H9 (cell line): ENCODE results near the gene APBA2. TPM values are rescaled to one million over a fixed set of nuclear protein-coding genes. Genes with fewer than 3 reads are reported as not detected.
A peak's percentile ranks its signal among the peaks of the same experiment; 100 is the strongest.

Experiments used
- DNase-seq: peaks from one replicate; pipeline ENCODE4 v3.0.0-alpha.2; 2017
- H2AFZ ChIP-seq: one replicate; pipeline ENCODE4 v1.6.1; 2013; ENCODE audit warnings: mild to moderate bottlenecking, low read length, control low read depth, moderate library complexity
- H2AK5ac ChIP-seq: 2 replicates; pipeline ENCODE4 v1.6.1; 2013; ENCODE audit warnings: low read length, control low read depth, mixed read lengths; ENCODE audit not compliant: insufficient read length
- H2BK120ac ChIP-seq: one replicate; pipeline ENCODE4 v1.6.1; 2013; ENCODE audit warnings: low read depth, mild to moderate bottlenecking, low read length, control low read depth, inconsistent platforms; ENCODE audit not compliant: poor library complexity, severe bottlenecking
- H2BK12ac ChIP-seq: 2 replicates; pipeline ENCODE4 v1.6.1; 2013; ENCODE audit warnings: low read length, control low read depth, mixed read lengths, low read depth; ENCODE audit not compliant: insufficient read length
- H2BK15ac ChIP-seq: 2 replicates; pipeline ENCODE4 v1.6.1; 2013; ENCODE audit warnings: low read depth, low read length, control low read depth
- H2BK20ac ChIP-seq: one replicate; pipeline ENCODE4 v1.6.1; 2013; ENCODE audit warnings: low read depth, mild to moderate bottlenecking, low read length, control low read depth, inconsistent platforms; ENCODE audit not compliant: poor library complexity, severe bottlenecking
- H2BK5ac ChIP-seq: 2 replicates; pipeline ENCODE4 v1.6.1; 2013; ENCODE audit warnings: low read length, control low read depth, mixed read lengths; ENCODE audit not compliant: insufficient read length
- H3K14ac ChIP-seq: 2 replicates; pipeline ENCODE4 v1.6.1; 2013; ENCODE audit warnings: low read length, control low read depth; ENCODE audit not compliant: insufficient read depth
- H3K18ac ChIP-seq: 2 replicates; pipeline ENCODE4 v1.6.1; 2013; ENCODE audit warnings: low read depth, mild to moderate bottlenecking, mixed read lengths, low read length, control low read depth; ENCODE audit not compliant: insufficient read length
- H3K23ac ChIP-seq: 2 replicates; pipeline ENCODE4 v1.6.1; 2013; ENCODE audit warnings: low read length, control low read depth, mixed read lengths, low read depth; ENCODE audit not compliant: insufficient read length
- H3K23me2 ChIP-seq: 2 replicates; pipeline ENCODE4 v1.6.1; 2013; ENCODE audit warnings: low read depth, mild to moderate bottlenecking, mixed read lengths, low read length, control low read depth; ENCODE audit not compliant: insufficient read length, poor library complexity, severe bottlenecking
- H3K27ac ChIP-seq: 2 replicates; pipeline ENCODE4 v1.5.1; 2013; ENCODE audit warnings: low read length, control low read depth, mixed read lengths, low read depth; ENCODE audit not compliant: insufficient read length
- H3K27me3 ChIP-seq: 2 replicates; pipeline ENCODE4 v1.6.1; 2013; ENCODE audit warnings: low read length, control low read depth, inconsistent platforms; ENCODE audit not compliant: insufficient read depth
- H3K4ac ChIP-seq: 2 replicates; pipeline ENCODE4 v1.6.1; 2013; ENCODE audit warnings: low read depth, mild to moderate bottlenecking, control low read depth, inconsistent platforms, low read length, moderate library complexity
- H3K4me1 ChIP-seq: 2 replicates; pipeline ENCODE4 v1.6.1; 2013; ENCODE audit warnings: low read length, control low read depth, inconsistent platforms; ENCODE audit not compliant: insufficient read depth
- H3K4me2 ChIP-seq: 2 replicates; pipeline ENCODE4 v1.6.1; 2013; ENCODE audit warnings: low read length, control low read depth, mixed read lengths; ENCODE audit not compliant: insufficient read length, insufficient read depth
- H3K56ac ChIP-seq: 2 replicates; pipeline ENCODE4 v1.6.1; 2013; ENCODE audit warnings: low read depth, mild to moderate bottlenecking, mixed read lengths, low read length, control low read depth; ENCODE audit not compliant: insufficient read length
- H3K79me1 ChIP-seq: 2 replicates; pipeline ENCODE4 v1.6.1; 2013; ENCODE audit warnings: low read depth, mild to moderate bottlenecking, moderate library complexity, low read length, control low read depth, inconsistent platforms; ENCODE audit not compliant: insufficient read depth, poor library complexity, severe bottlenecking
- H3K79me2 ChIP-seq: 2 replicates; pipeline ENCODE4 v1.6.1; 2013; ENCODE audit warnings: low read length, control low read depth, inconsistent platforms; ENCODE audit not compliant: insufficient read depth
- H3K9ac ChIP-seq: 2 replicates; pipeline ENCODE4 v1.6.1; 2013; ENCODE audit warnings: low read length, control low read depth, mixed read lengths; ENCODE audit not compliant: insufficient read length; ENCODE audit errors: extremely low read depth
- H3K9me3 ChIP-seq: one replicate; pipeline ENCODE4 v1.6.1; 2013; ENCODE audit warnings: low read depth, low read length, inconsistent platforms; ENCODE audit not compliant: control insufficient read depth
- H3T11ph ChIP-seq: one replicate; pipeline ENCODE4 v1.6.1; 2013; ENCODE audit warnings: mild to moderate bottlenecking, low read length, control low read depth, inconsistent platforms
- H4K20me1 ChIP-seq: one replicate; pipeline ENCODE4 v1.6.1; 2013; ENCODE audit not compliant: control insufficient read depth, insufficient read length, insufficient read depth
- H4K5ac ChIP-seq: 2 replicates; pipeline ENCODE4 v1.6.1; 2013; ENCODE audit warnings: low read depth, mild to moderate bottlenecking, mixed read lengths, low read length, control low read depth; ENCODE audit not compliant: insufficient read length
- H4K8ac ChIP-seq: replicated peaks from 2 replicates; pipeline ENCODE4 v1.6.1; 2013; ENCODE audit warnings: low read length, control low read depth, mixed read lengths, low read depth; ENCODE audit not compliant: insufficient read length
- H4K91ac ChIP-seq: 2 replicates; pipeline ENCODE4 v1.6.1; 2013; ENCODE audit warnings: low read depth, mild to moderate bottlenecking, moderate library complexity, mixed read lengths, low read length, control low read depth; ENCODE audit not compliant: insufficient read length
- H3K27ac Mint-ChIP-seq, 3 experiments: 2 replicates in 2 of 3; 3 replicates in 1 of 3; pipeline ENCODE4 v1.8.0; 2020 to 2021; ENCODE audit warnings: mixed read lengths in 3 of 3, mild to moderate bottlenecking in 1 of 3, moderate library complexity in 1 of 3
- H3K27me3 Mint-ChIP-seq: 2 replicates; pipeline ENCODE4 v1.8.0; 2021; ENCODE audit warnings: low read depth, mild to moderate bottlenecking, moderate library complexity, mixed read lengths
- H3K36me3 Mint-ChIP-seq, 3 experiments: 2 replicates in 2 of 3; 3 replicates in 1 of 3; pipeline ENCODE4 v1.8.0; 2020 to 2021; ENCODE audit warnings: low read depth in 3 of 3, mixed read lengths in 3 of 3; ENCODE audit not compliant: insufficient read depth in 1 of 3
- H3K4me1 Mint-ChIP-seq, 2 experiments: 2 replicates each; pipeline ENCODE4 v1.8.0; 2020; ENCODE audit warnings: mixed read lengths in 2 of 2
- H3K4me3 Mint-ChIP-seq, 2 experiments: 2 replicates in 1 of 2; 3 replicates in 1 of 2; pipeline ENCODE4 v1.8.0; 2020 to 2021; ENCODE audit warnings: mild to moderate bottlenecking in 2 of 2, mixed read lengths in 2 of 2, moderate library complexity in 1 of 2
- H3K9me3 Mint-ChIP-seq, 2 experiments: 2 replicates in 1 of 2; 3 replicates in 1 of 2; pipeline ENCODE4 v1.8.0; 2020; ENCODE audit warnings: mild to moderate bottlenecking in 2 of 2, mixed read lengths in 2 of 2, moderate library complexity in 1 of 2
- WGBS: extraction: QIAGEN DNeasy Blood & Tissue Kit; methylation state at CpG from one replicate; pipeline ENCODE4 v1.1.7; 2013; ENCODE audit warnings: missing lambda C conversion rate, low lambda C conversion rate, mixed read lengths; ENCODE audit not compliant: insufficient read length; ENCODE audit errors: extremely low coverage; 5-methylcytosine and 5-hydroxymethylcytosine counted together
- total RNA-seq: library from RNA; stranded (reverse); gene quantifications from 2 replicates; pipeline ENCODE4 v1.2.1, GENCODE V29; 2021
- TF ChIP-seq, protein P1 (sequence below): fragments of 200-600 bp; sonication (generic); conservative IDR thresholded peaks from 3 replicates; pipeline ENCODE4 v1.8.0; 2021; ENCODE audit warnings: antibody characterized with exemption, mild to moderate bottlenecking

The APBA2 gene
- total RNA-seq, 1 experiment from 2014 or later = 14.3 TPM

GRCh38 chr15:29078541-29078940 lies 192.8 kb downstream of the APBA2 start:
- H2AFZ ChIP-seq = no peak overlapping the region
- Mint-ChIP-seq H3K4me1 (peaks cover 12 to 15% of the 10 kb centered on the region in 2 experiments), H3K27me3 (no peaks in the 10 kb centered on the region; the same call in 1 of the 2 replicates), H3K36me3 (no peaks in the 10 kb centered on the region), H3K9me3 (no peaks in the 10 kb centered on the region), H3K4me3 (no peak overlapping the region), H3K27ac (peak overlapping the region in 1 of 3 experiments; percentile 40; a peak in 2 of 7 replicates)
- H3K27me3 ChIP-seq = no peaks in the 10 kb centered on the region
- H3K23ac ChIP-seq = no peak overlapping the region
- H3K9ac ChIP-seq = no peak overlapping the region
- H3K4ac ChIP-seq = no peak overlapping the region
- H3T11ph ChIP-seq = no peak overlapping the region
- no peak overlapping the region for H3K14ac ChIP-seq
- no peaks in the 10 kb centered on the region for H3K79me2 ChIP-seq
- H2BK12ac ChIP-seq = no peak overlapping the region
- no peak overlapping the region for H2BK5ac ChIP-seq
- no CpG with 5 or more reads among the region's 10 CpGs for WGBS
- no peak overlapping the region for H4K91ac ChIP-seq
- no peak overlapping the region for H4K5ac ChIP-seq
- no peak overlapping the region for H3K27ac ChIP-seq
- no peak overlapping the region for H2AK5ac ChIP-seq
- no peak overlapping the region for H4K8ac ChIP-seq
- H3K9me3 ChIP-seq = no peaks in the 10 kb centered on the region
- no peak overlapping the region for H2BK15ac ChIP-seq
- H2BK20ac ChIP-seq = no peak overlapping the region
- H3K23me2 ChIP-seq = no peaks in the 10 kb centered on the region
- no peaks in the 10 kb centered on the region for H4K20me1 ChIP-seq
- DNase-seq = no peak
- no peak overlapping the region for H2BK120ac ChIP-seq
- TF ChIP-seq, protein P1, sequence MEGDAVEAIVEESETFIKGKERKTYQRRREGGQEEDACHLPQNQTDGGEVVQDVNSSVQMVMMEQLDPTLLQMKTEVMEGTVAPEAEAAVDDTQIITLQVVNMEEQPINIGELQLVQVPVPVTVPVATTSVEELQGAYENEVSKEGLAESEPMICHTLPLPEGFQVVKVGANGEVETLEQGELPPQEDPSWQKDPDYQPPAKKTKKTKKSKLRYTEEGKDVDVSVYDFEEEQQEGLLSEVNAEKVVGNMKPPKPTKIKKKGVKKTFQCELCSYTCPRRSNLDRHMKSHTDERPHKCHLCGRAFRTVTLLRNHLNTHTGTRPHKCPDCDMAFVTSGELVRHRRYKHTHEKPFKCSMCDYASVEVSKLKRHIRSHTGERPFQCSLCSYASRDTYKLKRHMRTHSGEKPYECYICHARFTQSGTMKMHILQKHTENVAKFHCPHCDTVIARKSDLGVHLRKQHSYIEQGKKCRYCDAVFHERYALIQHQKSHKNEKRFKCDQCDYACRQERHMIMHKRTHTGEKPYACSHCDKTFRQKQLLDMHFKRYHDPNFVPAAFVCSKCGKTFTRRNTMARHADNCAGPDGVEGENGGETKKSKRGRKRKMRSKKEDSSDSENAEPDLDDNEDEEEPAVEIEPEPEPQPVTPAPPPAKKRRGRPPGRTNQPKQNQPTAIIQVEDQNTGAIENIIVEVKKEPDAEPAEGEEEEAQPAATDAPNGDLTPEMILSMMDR = no peak
- no peak overlapping the region for H3K4me2 ChIP-seq
- H3K18ac ChIP-seq = no peak overlapping the region
- H3K4me1 ChIP-seq = no peaks in the 10 kb centered on the region
- no peaks in the 10 kb centered on the region for H3K79me1 ChIP-seq
- no peak overlapping the region for H3K56ac ChIP-seq
